ENCODE measurements around the gene ZCCHC3. TPM values are rescaled to one million over a fixed set of nuclear protein-coding genes. Genes with fewer than 3 reads are reported as not detected.

Gene ZCCHC3
- polyA plus RNA-seq, 3 donors = 4.5 to 9.2 (median 5.6) TPM

- H2AFZ ChIP-seq (ENCODE audit: insufficient read depth, low read depth, low read length, poor library complexity, severe bottlenecking) = no peak overlapping the region
- no peak overlapping the region for H3K4me3 ChIP-seq (replicated peaks in 1 of 3; ENCODE audit: low read depth in 2 of 3, low read length in 3 of 3)
- peaks cover 8 to 16% of the 10 kb centered on the region in 2 donors for H3K9me3 ChIP-seq (replicated peaks in 1 of 2; ENCODE audit: control insufficient read depth in 1 of 2, insufficient read depth in 1 of 2, low read length in 2 of 2)
- Mint-ChIP-seq H3K9me3 (peaks cover 6 to 20% (median 17%) of the 10 kb centered on the region in 7 donors), H3K27ac (peak overlapping the region in 4 of 7 donors; percentile 24 to 73 (median 42)), H3K27me3 (ENCODE audit: low read depth in 3 of 3) (peaks cover 4 to 18% (median 10%) of the 10 kb centered on the region in 3 donors), H3K36me3 (peaks cover 0 to 3% of the 10 kb centered on the region in 2 donors), H3K4me3 (peak overlapping the region; percentile 89 to 99), H3K4me1 (peaks cover 16% of the 10 kb centered on the region)
- peaks cover 16 to 23% of the 10 kb centered on the region in 2 donors for H3K4me1 ChIP-seq (ENCODE audit: control insufficient read depth in 1 of 2, insufficient read depth in 2 of 2, low read length in 2 of 2)
- no peaks in the 10 kb centered on the region for H3K36me3 ChIP-seq (replicated peaks in 1 of 2; ENCODE audit: control insufficient read depth in 1 of 2, insufficient read depth in 2 of 2, low read length in 2 of 2)
- H3K4me2 ChIP-seq (replicated peaks; ENCODE audit: extremely low read depth, low read length, poor library complexity, severe bottlenecking) = peak overlapping the region; percentile 99
- no peaks in the 10 kb centered on the region for H3K79me2 ChIP-seq (ENCODE audit: insufficient read depth, low read length)
- 100% methylated on average over 2 of the region's 9 CpGs for WGBS (ENCODE audit: insufficient coverage)
- no peak for TF ChIP-seq CTCF (IDR thresholded peaks at IDR 0.05)
- H3K9ac ChIP-seq (ENCODE audit: insufficient read depth, low read length, poor library complexity, severe bottlenecking) = no peak overlapping the region
- H3K27me3 ChIP-seq (ENCODE audit: control insufficient read depth in 2 of 2, insufficient read depth in 2 of 2, low read length in 2 of 2) = peaks cover 0 to 9% of the 10 kb centered on the region in 2 donors
- no peak overlapping the region for H3K27ac ChIP-seq (ENCODE audit: low read depth in 1 of 2, low read length in 2 of 2)
- DNase-seq = no peak
- intact Hi-C loops (cut with micrococcal nuclease) = no loop called here
- H4K20me1 ChIP-seq (ENCODE audit: insufficient read depth, low read length) = no peaks in the 10 kb centered on the region
Observed at GRCh38 chr20:346033-346639, 48.8 kb downstream of the ZCCHC3 start.

- Mint-ChIP-seq H3K9me3 (peaks cover 4 to 14% (median 10%) of the 10 kb centered on the region in 7 donors), H3K27me3 (ENCODE audit: low read depth in 3 of 3) (peaks cover 4 to 18% (median 10%) of the 10 kb centered on the region in 3 donors), H3K4me1 (peaks cover 16% of the 10 kb centered on the region), H3K4me3 (peak within 1 kb of the TSS; percentile 89 to 99), H3K27ac (peak within 1 kb of the TSS in 5 of 7 donors; percentile 31 to 85 (median 72)), H3K36me3 (peaks cover 0 to 2% of the 10 kb centered on the region in 2 donors)
- Histone ChIP-seq H3K9ac (ENCODE audit: insufficient read depth, low read length, poor library complexity, severe bottlenecking) (peak within 1 kb of the TSS; percentile 69), H3K27ac (ENCODE audit: low read depth in 1 of 2, low read length in 2 of 2) (no peak within 1 kb of the TSS), H3K4me1 (ENCODE audit: control insufficient read depth in 1 of 2, insufficient read depth in 2 of 2, low read length in 2 of 2) (peaks cover 16 to 23% of the 10 kb centered on the region in 2 donors), H2AFZ (ENCODE audit: insufficient read depth, low read depth, low read length, poor library complexity, severe bottlenecking) (peak within 1 kb of the TSS; percentile 97), H3K36me3 (replicated peaks in 1 of 2; ENCODE audit: control insufficient read depth in 1 of 2, insufficient read depth in 2 of 2, low read length in 2 of 2) (no peaks in the 10 kb centered on the region), H4K20me1 (ENCODE audit: insufficient read depth, low read length) (no peaks in the 10 kb centered on the region), H3K9me3 (replicated peaks in 1 of 2; ENCODE audit: control insufficient read depth in 1 of 2, insufficient read depth in 1 of 2, low read length in 2 of 2) (peaks cover 6 to 11% of the 10 kb centered on the region in 2 donors), H3K79me2 (ENCODE audit: insufficient read depth, low read length) (no peaks in the 10 kb centered on the region), H3K4me2 (replicated peaks; ENCODE audit: extremely low read depth, low read length, poor library complexity, severe bottlenecking) (peak within 1 kb of the TSS; percentile 99), H3K4me3 (replicated peaks in 1 of 3; ENCODE audit: low read depth in 2 of 3, low read length in 3 of 3) (peak within 1 kb of the TSS; percentile 55 to 90 (median 87)), H3K27me3 (ENCODE audit: control insufficient read depth in 2 of 2, insufficient read depth in 2 of 2, low read length in 2 of 2) (peaks cover 0 to 9% of the 10 kb centered on the region in 2 donors)
- TF ChIP-seq CTCF (IDR thresholded peaks at IDR 0.05) = no peak
- 1% methylated on average over 48 of the region's 50 CpGs for WGBS (ENCODE audit: insufficient coverage)
- intact Hi-C loops (cut with micrococcal nuclease) = no loop called here
- no peak for DNase-seq
Observed at GRCh38 chr20:346640-347316, 49.4 kb downstream of the ZCCHC3 start, which contains the start of gene NRSN2. Gene NRSN2 (plus strand): TSS chr20:347111. CDS start chr20:349644, 2,533 bp downstream.
